HG03045 (cell line): Measurements from ENCODE around the gene ZNF175.

Experiments
- ATAC-seq: cut with Tn5 transposase; IDR thresholded peaks from one replicate; pipeline ENCODE4 v1.9.1; 2021; ENCODE audit warnings: mild to moderate bottlenecking, moderate library complexity; ENCODE audit not compliant: unreplicated experiment

Gene ZNF175

GRCh38 chr19:51587264-51588191, 16.4 kb downstream of the ZNF175 start:
- no peak for ATAC-seq

- no peak for ATAC-seq
These were observed 18.4 kb downstream of the ZNF175 start for GRCh38 chr19:51589511-51589910.

- no peak for ATAC-seq
These were observed 19.4 kb downstream of the ZNF175 start for GRCh38 chr19:51590441-51590840.

- ATAC-seq, result no peak
These were observed 21.4 kb downstream of the ZNF175 start for GRCh38 chr19:51592521-51592920.

- no peak for ATAC-seq
These were observed 22.2 kb downstream of the ZNF175 start for GRCh38 chr19:51593138-51593890.

GRCh38 chr19:51593969-51594773, 23.1 kb downstream of the ZNF175 start:
- peak; percentile 92 for ATAC-seq

- no peak for ATAC-seq
These were observed 23.7 kb downstream of the ZNF175 start for GRCh38 chr19:51594774-51595109.

GRCh38 chr19:51595190-51596175, 24.4 kb downstream of the ZNF175 start:
- no peak for ATAC-seq

GRCh38 chr19:51598159-51598915, 27.3 kb downstream of the ZNF175 start:
- no peak for ATAC-seq

GRCh38 chr19:51599084-51599483, 28.0 kb downstream of the ZNF175 start:
- ATAC-seq, result no peak

GRCh38 chr19:51600940-51601580, 30.0 kb downstream of the ZNF175 start:
- no peak for ATAC-seq

GRCh38 chr19:51602189-51602854, 31.2 kb downstream of the ZNF175 start:
- no peak for ATAC-seq

GRCh38 chr19:51607077-51607476, 36.0 kb downstream of the ZNF175 start:
- peak; percentile 90 for ATAC-seq

GRCh38 chr19:51607920-51608562, 37.0 kb downstream of the ZNF175 start:
- ATAC-seq, result no peak

GRCh38 chr19:51610576-51610975, 39.5 kb downstream of the ZNF175 start:
- no peak for ATAC-seq

- no peak for ATAC-seq
These were observed 43.7 kb downstream of the ZNF175 start for GRCh38 chr19:51614789-51615188.

GRCh38 chr19:51615991-51616390, 44.9 kb downstream of the ZNF175 start:
- ATAC-seq, result no peak

GRCh38 chr19:51621178-51621577, 50.1 kb downstream of the ZNF175 start:
- ATAC-seq, result no peak
